Measurements from ENCODE around the gene GNAS-AS1.

The GNAS-AS1 gene

DNA sequence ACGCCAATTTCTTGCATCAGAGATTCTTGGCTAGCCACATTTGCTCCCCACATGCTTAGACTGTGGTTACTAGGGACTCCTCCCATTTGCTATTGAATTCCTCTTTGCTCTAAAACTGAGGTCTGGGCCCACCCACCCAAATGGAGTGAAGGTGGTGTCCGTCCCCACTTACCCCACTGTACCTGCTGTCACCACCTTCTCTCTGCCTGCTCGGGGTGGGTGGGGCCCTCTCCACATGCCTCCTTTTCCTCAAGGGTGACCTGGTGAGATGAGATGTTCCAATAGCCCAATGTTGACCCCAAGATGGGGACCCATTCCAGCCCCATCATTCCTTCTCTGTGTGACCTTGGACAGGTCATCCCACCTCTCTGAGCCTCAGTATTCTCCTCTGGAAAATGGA, 74.6 kb downstream of the GNAS-AS1 start:
- H3K4me2 ChIP-seq (ENCODE audit: insufficient read depth, low read length, poor library complexity, severe bottlenecking): no peak overlapping the region
- H2BK12ac ChIP-seq (ENCODE audit: low read length): no peak overlapping the region
- H4K91ac ChIP-seq (ENCODE audit: low read depth, low read length, poor library complexity): no peak overlapping the region
- H3K18ac ChIP-seq (ENCODE audit: low read length): peak overlapping the region; percentile 41
- no peak overlapping the region for H3K14ac ChIP-seq (ENCODE audit: low read length)
- no peak overlapping the region for H2BK5ac ChIP-seq (ENCODE audit: low read length)
- H3K36me3 ChIP-seq (replicated peaks in 1 of 2; ENCODE audit: control insufficient read depth in 2 of 2, insufficient read depth in 2 of 2, low read length in 2 of 2): no peaks in the 10 kb centered on the region
- no peak overlapping the region for H2BK120ac ChIP-seq (ENCODE audit: low read depth, low read length)
- no peak overlapping the region for H4K8ac ChIP-seq (ENCODE audit: low read depth, low read length)
- H3K9me3 ChIP-seq (replicated peaks in 1 of 2; ENCODE audit: control insufficient read depth in 2 of 2, insufficient read depth in 1 of 2, low read depth in 1 of 2, low read length in 2 of 2): no peaks in the 10 kb centered on the region
- H3K79me1 ChIP-seq (ENCODE audit: low read depth, low read length): no peaks in the 10 kb centered on the region
- H3K9ac ChIP-seq (ENCODE audit: low read depth, low read length, poor library complexity): no peak overlapping the region
- no peak overlapping the region for H3K4me3 ChIP-seq (ENCODE audit: low read length in 2 of 2)
- no peak overlapping the region for H3K27ac ChIP-seq (replicated peaks; ENCODE audit: low read length)
- no peak overlapping the region for H2AFZ ChIP-seq (ENCODE audit: low read length)
- H2BK15ac ChIP-seq (ENCODE audit: low read length): no peak overlapping the region
- H2AK5ac ChIP-seq (ENCODE audit: low read depth, low read length): no peak overlapping the region
- no peak overlapping the region for H3K23ac ChIP-seq (ENCODE audit: low read depth, low read length, poor library complexity)
- no peak for DNase-seq (ENCODE audit: low spot score)
- H3K4ac ChIP-seq (ENCODE audit: low read length): no peak overlapping the region
- peaks cover 0 to 29% (median 0%) of the 10 kb centered on the region in 3 experiments for H3K27me3 ChIP-seq (ENCODE audit: control insufficient read depth in 3 of 3, insufficient read depth in 3 of 3, low read depth in 1 of 3, low read length in 3 of 3)
- H3K4me1 ChIP-seq (ENCODE audit: control insufficient read depth in 2 of 2, insufficient read depth in 1 of 2, low read depth in 1 of 2, low read length in 2 of 2): no peaks in the 10 kb centered on the region
- no CpG with 5 or more reads among the region's 3 CpGs for WGBS, 2 donors (ENCODE audit: extremely low coverage in 2 of 2, insufficient read length in 2 of 2, insufficient replicate concordance in 1 of 2)

DNA sequence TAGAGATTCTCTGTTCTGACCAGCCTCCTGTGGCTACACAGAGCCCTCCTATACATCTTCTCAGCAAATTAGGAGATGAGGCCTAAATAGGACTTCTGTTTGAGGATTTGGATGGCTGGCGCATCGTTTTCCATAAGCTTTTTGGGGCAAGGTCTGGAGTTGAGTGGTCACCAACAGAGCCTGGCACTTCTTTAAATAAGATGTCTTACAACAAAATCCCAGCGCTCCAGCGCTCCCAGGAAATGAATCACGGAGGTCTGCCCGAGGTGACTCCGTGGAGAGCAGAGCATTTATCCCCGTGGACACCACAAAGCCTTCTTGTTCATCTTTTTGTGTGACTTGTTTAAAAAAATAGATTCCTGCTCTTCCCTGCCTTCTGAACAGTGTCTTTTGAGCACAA, 75.3 kb downstream of the GNAS-AS1 start:
- Histone ChIP-seq H3K23ac (ENCODE audit: low read depth, low read length, poor library complexity) (no peak overlapping the region), H3K9ac (ENCODE audit: low read depth, low read length, poor library complexity) (no peak overlapping the region), H2AFZ (ENCODE audit: low read length) (no peak overlapping the region), H3K4me1 (ENCODE audit: control insufficient read depth in 2 of 2, insufficient read depth in 1 of 2, low read depth in 1 of 2, low read length in 2 of 2) (no peaks in the 10 kb centered on the region), H3K9me3 (replicated peaks in 1 of 2; ENCODE audit: control insufficient read depth in 2 of 2, insufficient read depth in 1 of 2, low read depth in 1 of 2, low read length in 2 of 2) (no peaks in the 10 kb centered on the region), H2BK120ac (ENCODE audit: low read depth, low read length) (no peak overlapping the region), H3K27me3 (ENCODE audit: control insufficient read depth in 3 of 3, insufficient read depth in 3 of 3, low read depth in 1 of 3, low read length in 3 of 3) (peaks cover 0 to 30% (median 0%) of the 10 kb centered on the region in 3 experiments), H2BK5ac (ENCODE audit: low read length) (no peak overlapping the region), H2AK5ac (ENCODE audit: low read depth, low read length) (no peak overlapping the region), H3K4me2 (ENCODE audit: insufficient read depth, low read length, poor library complexity, severe bottlenecking) (no peak overlapping the region), H3K27ac (replicated peaks; ENCODE audit: low read length) (no peak overlapping the region), H3K18ac (ENCODE audit: low read length) (no peak overlapping the region), H3K14ac (ENCODE audit: low read length) (no peak overlapping the region), H3K4me3 (ENCODE audit: low read length in 2 of 2) (no peak overlapping the region), H2BK15ac (ENCODE audit: low read length) (no peak overlapping the region), H4K91ac (ENCODE audit: low read depth, low read length, poor library complexity) (no peak overlapping the region), H3K4ac (ENCODE audit: low read length) (no peak overlapping the region), H4K8ac (ENCODE audit: low read depth, low read length) (no peak overlapping the region), H3K79me1 (ENCODE audit: low read depth, low read length) (no peaks in the 10 kb centered on the region), H2BK12ac (ENCODE audit: low read length) (no peak overlapping the region), H3K36me3 (replicated peaks in 1 of 2; ENCODE audit: control insufficient read depth in 2 of 2, insufficient read depth in 2 of 2, low read length in 2 of 2) (no peaks in the 10 kb centered on the region)
- no CpG with 5 or more reads among the region's 8 CpGs for WGBS, 2 donors (ENCODE audit: extremely low coverage in 2 of 2, insufficient read length in 2 of 2, insufficient replicate concordance in 1 of 2)
- DNase-seq (ENCODE audit: low spot score): no peak

DNA sequence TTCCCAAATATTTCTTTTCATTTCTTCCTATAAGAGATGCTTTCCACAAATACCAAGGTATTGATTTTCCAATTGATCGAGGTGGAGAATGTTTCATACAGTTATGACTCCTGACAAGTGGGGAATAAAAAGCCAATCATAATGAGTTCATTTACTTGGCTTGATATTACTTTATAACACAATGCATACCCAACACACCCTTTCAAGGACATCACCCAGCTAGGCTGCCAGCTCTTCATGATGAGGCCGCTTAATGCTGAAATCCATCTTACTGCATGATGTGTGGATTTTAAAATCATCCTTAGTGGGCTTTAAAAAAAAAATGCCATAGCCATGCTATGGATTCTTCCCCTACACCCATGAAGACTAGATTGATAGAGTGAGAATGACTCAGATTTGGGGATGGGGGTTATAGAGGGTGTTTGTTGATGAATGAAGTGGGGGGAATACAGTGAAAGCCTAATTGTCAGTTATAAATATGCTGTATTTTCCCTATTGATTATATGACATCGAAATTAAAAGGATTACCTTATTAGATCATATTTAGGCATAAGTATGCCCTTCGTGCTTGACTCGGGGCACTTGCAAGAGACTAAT, 75.9 kb downstream of the GNAS-AS1 start:
- no CpG with 5 or more reads among the region's 5 CpGs for WGBS, 2 donors (ENCODE audit: extremely low coverage in 2 of 2, insufficient read length in 2 of 2, insufficient replicate concordance in 1 of 2)
- Histone ChIP-seq H3K23ac (ENCODE audit: low read depth, low read length, poor library complexity) (no peak overlapping the region), H2BK15ac (ENCODE audit: low read length) (no peak overlapping the region), H4K91ac (ENCODE audit: low read depth, low read length, poor library complexity) (no peak overlapping the region), H3K4me2 (ENCODE audit: insufficient read depth, low read length, poor library complexity, severe bottlenecking) (no peak overlapping the region), H3K27ac (replicated peaks; ENCODE audit: low read length) (no peak overlapping the region), H3K36me3 (replicated peaks in 1 of 2; ENCODE audit: control insufficient read depth in 2 of 2, insufficient read depth in 2 of 2, low read length in 2 of 2) (no peaks in the 10 kb centered on the region), H2BK120ac (ENCODE audit: low read depth, low read length) (no peak overlapping the region), H3K9me3 (replicated peaks in 1 of 2; ENCODE audit: control insufficient read depth in 2 of 2, insufficient read depth in 1 of 2, low read depth in 1 of 2, low read length in 2 of 2) (no peaks in the 10 kb centered on the region), H2BK12ac (ENCODE audit: low read length) (no peak overlapping the region), H3K9ac (ENCODE audit: low read depth, low read length, poor library complexity) (no peak overlapping the region), H3K27me3 (ENCODE audit: control insufficient read depth in 3 of 3, insufficient read depth in 3 of 3, low read depth in 1 of 3, low read length in 3 of 3) (peaks cover 0 to 29% (median 0%) of the 10 kb centered on the region in 3 experiments), H2AK5ac (ENCODE audit: low read depth, low read length) (no peak overlapping the region), H4K8ac (ENCODE audit: low read depth, low read length) (no peak overlapping the region), H3K14ac (ENCODE audit: low read length) (no peak overlapping the region), H3K18ac (ENCODE audit: low read length) (no peak overlapping the region), H3K4me1 (ENCODE audit: control insufficient read depth in 2 of 2, insufficient read depth in 1 of 2, low read depth in 1 of 2, low read length in 2 of 2) (no peaks in the 10 kb centered on the region), H3K4ac (ENCODE audit: low read length) (no peak overlapping the region), H3K4me3 (ENCODE audit: low read length in 2 of 2) (no peak overlapping the region), H3K79me1 (ENCODE audit: low read depth, low read length) (no peaks in the 10 kb centered on the region), H2BK5ac (ENCODE audit: low read length) (no peak overlapping the region), H2AFZ (ENCODE audit: low read length) (no peak overlapping the region)
- DNase-seq (ENCODE audit: low spot score): no peak

DNA sequence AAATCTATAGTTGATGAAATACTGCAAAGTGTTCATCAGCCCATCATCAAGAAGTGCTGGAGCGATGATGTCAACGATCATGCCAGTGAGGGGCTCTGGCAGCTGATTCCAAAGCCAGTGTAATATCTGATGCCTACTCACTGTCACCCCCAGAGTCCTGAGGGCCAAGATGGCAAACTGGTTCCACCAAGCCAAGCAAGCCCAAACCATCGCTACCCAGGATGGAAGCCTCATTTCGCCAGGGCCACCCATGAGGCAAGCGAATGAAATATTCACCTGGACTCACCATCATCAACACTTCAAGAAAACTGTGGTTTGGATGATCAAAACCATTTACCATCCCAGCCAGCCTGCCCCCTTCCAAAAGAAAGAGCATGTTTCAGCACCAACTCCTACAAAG, 76.5 kb downstream of the GNAS-AS1 start:
- Histone ChIP-seq H2BK5ac (ENCODE audit: low read length) (no peak overlapping the region), H3K4me1 (ENCODE audit: control insufficient read depth in 2 of 2, insufficient read depth in 1 of 2, low read depth in 1 of 2, low read length in 2 of 2) (no peaks in the 10 kb centered on the region), H2AFZ (ENCODE audit: low read length) (no peak overlapping the region), H3K14ac (ENCODE audit: low read length) (no peak overlapping the region), H3K4ac (ENCODE audit: low read length) (no peak overlapping the region), H3K18ac (ENCODE audit: low read length) (no peak overlapping the region), H3K79me1 (ENCODE audit: low read depth, low read length) (no peaks in the 10 kb centered on the region), H2AK5ac (ENCODE audit: low read depth, low read length) (no peak overlapping the region), H3K23ac (ENCODE audit: low read depth, low read length, poor library complexity) (no peak overlapping the region), H2BK120ac (ENCODE audit: low read depth, low read length) (no peak overlapping the region), H4K91ac (ENCODE audit: low read depth, low read length, poor library complexity) (no peak overlapping the region), H3K27me3 (ENCODE audit: control insufficient read depth in 3 of 3, insufficient read depth in 3 of 3, low read depth in 1 of 3, low read length in 3 of 3) (peaks cover 0 to 23% (median 0%) of the 10 kb centered on the region in 3 experiments), H3K4me2 (ENCODE audit: insufficient read depth, low read length, poor library complexity, severe bottlenecking) (no peak overlapping the region), H3K9ac (ENCODE audit: low read depth, low read length, poor library complexity) (no peak overlapping the region), H4K8ac (ENCODE audit: low read depth, low read length) (no peak overlapping the region), H2BK12ac (ENCODE audit: low read length) (no peak overlapping the region), H3K9me3 (replicated peaks in 1 of 2; ENCODE audit: control insufficient read depth in 2 of 2, insufficient read depth in 1 of 2, low read depth in 1 of 2, low read length in 2 of 2) (no peaks in the 10 kb centered on the region), H3K4me3 (ENCODE audit: low read length in 2 of 2) (no peak overlapping the region), H3K27ac (replicated peaks; ENCODE audit: low read length) (no peak overlapping the region), H2BK15ac (ENCODE audit: low read length) (no peak overlapping the region), H3K36me3 (replicated peaks in 1 of 2; ENCODE audit: control insufficient read depth in 2 of 2, insufficient read depth in 2 of 2, low read length in 2 of 2) (no peaks in the 10 kb centered on the region)
- no CpG with 5 or more reads among the region's 5 CpGs for WGBS, 2 donors (ENCODE audit: extremely low coverage in 2 of 2, insufficient read length in 2 of 2, insufficient replicate concordance in 1 of 2)
- no peak for DNase-seq (ENCODE audit: low spot score)

All from neuronal stem cell (in vitro differentiated cells).